Endothelial cell (in vitro differentiated cells): ENCODE measurements around the gene LCORL. TPM values are rescaled to one million over a fixed set of nuclear protein-coding genes. Genes with fewer than 3 reads are reported as not detected.

Source experiments
- DNase-seq: peaks from one replicate; pipeline ENCODE4 v3.0.0; 2021; ENCODE audit warnings: low spot score
- H3K27ac Mint-ChIP-seq: one replicate; pipeline ENCODE4 v1.8.0; 2021; ENCODE audit warnings: mixed read lengths, inconsistent platforms; ENCODE audit not compliant: unreplicated experiment
- H3K27me3 Mint-ChIP-seq: one replicate; pipeline ENCODE4 v1.8.0; 2021; ENCODE audit warnings: mild to moderate bottlenecking, moderate library complexity, mixed read lengths, inconsistent platforms; ENCODE audit not compliant: unreplicated experiment
- H3K36me3 Mint-ChIP-seq: one replicate; pipeline ENCODE4 v1.8.0; 2021; ENCODE audit warnings: mild to moderate bottlenecking, low read depth, mixed read lengths, inconsistent platforms; ENCODE audit not compliant: unreplicated experiment
- H3K4me1 Mint-ChIP-seq: one replicate; pipeline ENCODE4 v1.8.0; 2021; ENCODE audit warnings: mild to moderate bottlenecking, mixed read lengths, inconsistent platforms; ENCODE audit not compliant: unreplicated experiment
- H3K4me3 Mint-ChIP-seq: one replicate; pipeline ENCODE4 v1.8.0; 2021; ENCODE audit warnings: mild to moderate bottlenecking, mixed read lengths, inconsistent platforms; ENCODE audit not compliant: unreplicated experiment
- H3K9me3 Mint-ChIP-seq: one replicate; pipeline ENCODE4 v1.8.0; 2021; ENCODE audit warnings: mixed read lengths, inconsistent platforms; ENCODE audit not compliant: unreplicated experiment
- CTCF ChIP-seq: fragments of 200-600 bp; sonication (generic); IDR thresholded peaks from one replicate; pipeline ENCODE4 v1.5.0; 2021; ENCODE audit warnings: antibody characterized with exemption; ENCODE audit not compliant: unreplicated experiment
- total RNA-seq: library from RNA; stranded (reverse); fragmentation: NEBNext Ultra II Directional; extraction: Animal tissue kit (Norgen Biotek cat#: 25700); gene quantifications from one replicate; pipeline ENCODE4 v1.2.1, GENCODE V29; 2021; ENCODE audit not compliant: unreplicated experiment

LCORL gene
- total RNA-seq, 1 donor from 2014 or later: 18.4 TPM

- no peaks in the 10 kb centered on the region for H3K27me3 Mint-ChIP-seq
- H3K4me1 Mint-ChIP-seq: no peaks in the 10 kb centered on the region
- no peak for TF ChIP-seq CTCF
- peaks cover 10% of the 10 kb centered on the region for H3K9me3 Mint-ChIP-seq
- H3K36me3 Mint-ChIP-seq: peaks cover 28% of the 10 kb centered on the region
- H3K27ac Mint-ChIP-seq: no peak overlapping the region
- no peak for DNase-seq
- H3K4me3 Mint-ChIP-seq: no peak overlapping the region
These were observed 35.7 kb downstream of the LCORL start for GRCh38 chr4:17985832-17986231.

- TF ChIP-seq CTCF: no peak
- Mint-ChIP-seq H3K27me3 (no peaks in the 10 kb centered on the region), H3K4me1 (peaks cover 3% of the 10 kb centered on the region), H3K4me3 (no peak overlapping the region), H3K9me3 (peaks cover 5% of the 10 kb centered on the region), H3K36me3 (peaks cover 16% of the 10 kb centered on the region), H3K27ac (no peak overlapping the region)
- DNase-seq: no peak
These were observed 40.5 kb downstream of the LCORL start for GRCh38 chr4:17981063-17981462.

- DNase-seq: no peak
- H3K4me3 Mint-ChIP-seq: no peak overlapping the region
- TF ChIP-seq CTCF: no peak
- H3K27me3 Mint-ChIP-seq: no peaks in the 10 kb centered on the region
- H3K27ac Mint-ChIP-seq: no peak overlapping the region
- no peaks in the 10 kb centered on the region for H3K36me3 Mint-ChIP-seq
- no peaks in the 10 kb centered on the region for H3K4me1 Mint-ChIP-seq
- H3K9me3 Mint-ChIP-seq: no peaks in the 10 kb centered on the region
These were observed 52.8 kb downstream of the LCORL start for GRCh38 chr4:17968721-17969120.

GRCh38 chr4:17967078-17967477 lies 54.5 kb downstream of the LCORL start:
- no peak overlapping the region for H3K4me3 Mint-ChIP-seq
- no peaks in the 10 kb centered on the region for H3K36me3 Mint-ChIP-seq
- no peak for TF ChIP-seq CTCF
- no peaks in the 10 kb centered on the region for H3K27me3 Mint-ChIP-seq
- no peak for DNase-seq
- H3K4me1 Mint-ChIP-seq: no peaks in the 10 kb centered on the region
- H3K27ac Mint-ChIP-seq: no peak overlapping the region
- no peaks in the 10 kb centered on the region for H3K9me3 Mint-ChIP-seq

- Mint-ChIP-seq H3K27me3 (no peaks in the 10 kb centered on the region), H3K9me3 (no peaks in the 10 kb centered on the region), H3K4me1 (no peaks in the 10 kb centered on the region), H3K4me3 (no peak overlapping the region), H3K27ac (no peak overlapping the region), H3K36me3 (no peaks in the 10 kb centered on the region)
- TF ChIP-seq CTCF: no peak
- DNase-seq: no peak
These were observed 55.2 kb downstream of the LCORL start for GRCh38 chr4:17966312-17966711.
